ENCODE measurements around the gene DNAL4. TPM values are rescaled to one million over a fixed set of nuclear protein-coding genes. Genes with fewer than 3 reads are reported as not detected.

The DNAL4 gene
- polyA plus RNA-seq, 2 of the 4 experiments (the other 2 are of a cell fraction) = 7.7 to 9.8 TPM

- no peak for FAIRE-seq
- 95% methylated on average over 6 of the region's 14 CpGs for WGBS (ENCODE audit: missing lambda C conversion rate)
Observed at GRCh38 chr22:38748487-38749136, 45.3 kb downstream of the DNAL4 start.

GRCh38 chr22:38745676-38746460, 48.1 kb downstream of the DNAL4 start:
- no peaks in the 10 kb centered on the region for H3K4me1 ChIP-seq
- no peaks in the 10 kb centered on the region for H3K9me3 ChIP-seq
- 89% methylated on average over 8 of the region's 14 CpGs for WGBS (ENCODE audit: missing lambda C conversion rate)
- H3K27ac ChIP-seq = no peak overlapping the region
- ATAC-seq (no peak), FAIRE-seq (no peak), DNase-seq (ENCODE audit: low read depth in 1 of 2, low spot score in 1 of 2) (no peak)
- POLR2A ChIA-PET = no interaction called here
- no peak overlapping the region for H3K4me2 ChIP-seq
- TF ChIP-seq CTCF (IDR thresholded peaks at IDR 0.05) (no peak), RARB (CRISPR knock-in tag; IDR thresholded peaks at IDR 0.05) (no peak), ESRRA (IDR thresholded peaks at IDR 0.05; ENCODE audit: borderline replicate concordance, low read length) (no peak), HOXB13 (CRISPR knock-in tag; IDR thresholded peaks at IDR 0.05; ENCODE audit: low read depth) (no peak), TP53 (CRISPR knock-in tag; IDR thresholded peaks at IDR 0.05) (no peak), ZFP36 (IDR thresholded peaks at IDR 0.05; ENCODE audit: borderline replicate concordance, partially characterized antibody) (no peak), SREBF2 (IDR thresholded peaks at IDR 0.05) (no peak), TFCP2L1 (CRISPR knock-in tag; IDR thresholded peaks at IDR 0.05) (no peak), USF2 (IDR thresholded peaks at IDR 0.05) (no peak)
- CTCF ChIA-PET = interaction anchor here (0.9 to 3.8 kb wide), 3 partner anchors 12 to 349 kb away, joined by 3 to 27 read pairs (median 3); no protein-coding TSS in a partner anchor
- H3K4me3 ChIP-seq = no peak overlapping the region

More at GRCh38 chr22:38748487-38749136, 45.3 kb downstream of the DNAL4 start:
- Histone ChIP-seq H3K27ac (no peak overlapping the region; a peak in 1 of 6 replicates), H3K4me1 (no peaks in the 10 kb centered on the region), H3K4me2 (no peak overlapping the region), H3K4me3 (no peak overlapping the region), H3K9me3 (no peaks in the 10 kb centered on the region)
- CTCF ChIA-PET = interaction anchor here (1.0 to 3.8 kb wide), 5 partner anchors 15 to 374 kb away, joined by 3 to 27 read pairs (median 5); no protein-coding TSS in a partner anchor
- DNase-seq (ENCODE audit: low read depth in 1 of 2, low spot score in 1 of 2) (no peak), ATAC-seq (no peak)
- TF ChIP-seq FOSL2 (IDR thresholded peaks at IDR 0.05) (no peak), FOSL2 (CRISPR knock-in tag; IDR thresholded peaks at IDR 0.05) (no peak), CBX8 (IDR thresholded peaks at IDR 0.05) (no peak), BHLHE40 (IDR thresholded peaks at IDR 0.05; ENCODE audit: low read depth, low read length) (no peak), ZC3H11A (IDR thresholded peaks at IDR 0.05) (no peak), EP300 (IDR thresholded peaks at IDR 0.05) (no peak), KDM1A (IDR thresholded peaks at IDR 0.05; ENCODE audit: low read depth) (no peak), SMC3 (IDR thresholded peaks at IDR 0.05) (no peak), HMGXB4 (CRISPR knock-in tag; IDR thresholded peaks at IDR 0.05; ENCODE audit: borderline replicate concordance) (no peak), POLR2A (IDR thresholded peaks at IDR 0.05; ENCODE audit: low read length) (no peak), ZNF302 (CRISPR knock-in tag; IDR thresholded peaks at IDR 0.05) (no peak), PBX3 (IDR thresholded peaks at IDR 0.05) (no peak), HDAC2 (IDR thresholded peaks at IDR 0.05) (no peak), HES2 (IDR thresholded peaks at IDR 0.05) (no peak), HOXA7 (CRISPR knock-in tag; IDR thresholded peaks at IDR 0.05) (no peak), EHMT2 (IDR thresholded peaks at IDR 0.05; ENCODE audit: low read depth) (no peak), MAX (IDR thresholded peaks at IDR 0.05) (no peak), MAZ (IDR thresholded peaks at IDR 0.05; ENCODE audit: borderline replicate concordance, low read depth, low read length) (no peak), TFCP2L1 (CRISPR knock-in tag; IDR thresholded peaks at IDR 0.05) (no peak), RAD21 (conservative IDR thresholded peaks at IDR 0.05 in 1 of 2, IDR thresholded peaks at IDR 0.05 in 1 of 2) (no peak)
- POLR2A ChIA-PET = no interaction called here
